Activated B cell treated with CpG ODN at 0.5 μM for 24 hours (primary cell): ENCODE measurements around the gene SLC35F4. TPM values are rescaled to one million over a fixed set of nuclear protein-coding genes. Genes with fewer than 3 reads are reported as not detected.
"Not testable (repeated sequence)": the region's sequence is repeated elsewhere in the genome, so short reads cannot be mapped to it uniquely, and the experiment has no call there.

Experiments used
- ATAC-seq: fragments of 200-7000 bp; cut with Tn5 transposase; one replicate; pipeline ENCODE4 v1.10.0; 2021; ENCODE audit warnings: low read depth, mild to moderate bottlenecking, moderate library complexity
- CTCF ChIA-PET: fragments of 350-600 bp; sonication (Branson Sonifier 250); formaldehyde crosslinking; loops from one replicate; lab custom pipeline; 2021; ENCODE audit warnings: antibody characterized with exemption; lab: Charles Lee
- POLR2A ChIA-PET: fragments of 350-600 bp; sonication (Branson Sonifier 250); formaldehyde crosslinking; loops from one replicate; lab custom pipeline; 2021; ENCODE audit warnings: antibody characterized with exemption; lab: Charles Lee
- DNase-seq: peaks from one replicate; pipeline ENCODE4 v3.0.0; 2022
- H3K27ac Mint-ChIP-seq: one replicate; pipeline ENCODE4 v1.8.0; 2020; ENCODE audit warnings: mixed read lengths
- H3K27me3 Mint-ChIP-seq: one replicate; pipeline ENCODE4 v1.8.0; 2021; ENCODE audit warnings: mixed read lengths
- H3K36me3 Mint-ChIP-seq: one replicate; pipeline ENCODE4 v1.8.0; 2021; ENCODE audit warnings: low read depth, mixed read lengths
- H3K4me1 Mint-ChIP-seq: one replicate; pipeline ENCODE4 v1.8.0; 2021; ENCODE audit warnings: mixed read lengths
- H3K4me3 Mint-ChIP-seq: one replicate; pipeline ENCODE4 v1.8.0; 2020; ENCODE audit warnings: mild to moderate bottlenecking, mixed read lengths
- H3K9me3 Mint-ChIP-seq: one replicate; pipeline ENCODE4 v1.8.0; 2020; ENCODE audit warnings: mixed read lengths
- CTCF ChIP-seq: fragments of 200-600 bp; IDR thresholded peaks from one replicate; pipeline ENCODE4 v1.8.0; 2022; ENCODE audit warnings: antibody characterized with exemption, mild to moderate bottlenecking
- intact Hi-C: fragments of 100-400 bp; cut with micrococcal nuclease; formaldehyde crosslinking; loops from one replicate; pipeline ENCODE4 v1.15.1; 2024
- total RNA-seq: library from RNA; stranded (reverse); gene quantifications from 2 replicates; pipeline ENCODE4 v1.2.3, GENCODE V29; 2022

Gene SLC35F4
- total RNA-seq, 1 donor from 2014 or later, result not detected

GRCh38 chr14:57865066-57865402, 858 bp downstream of the SLC35F4 start:
- peaks cover 17% of the 10 kb centered on the region for H3K27me3 Mint-ChIP-seq
- no peak for TF ChIP-seq CTCF
- ChIA-PET CTCF (no interaction called here), POLR2A (no interaction called here)
- no peak for DNase-seq
- intact Hi-C loops, result no loop called here
- H3K4me3 Mint-ChIP-seq, result no peak overlapping the region
- H3K27ac Mint-ChIP-seq, result no peak overlapping the region
- H3K9me3 Mint-ChIP-seq, result no peaks in the 10 kb centered on the region
- ATAC-seq, result no peak
- H3K36me3 Mint-ChIP-seq, result no peaks in the 10 kb centered on the region
- no peaks in the 10 kb centered on the region for H3K4me1 Mint-ChIP-seq

GRCh38 chr14:57864659-57865058, 1.2 kb downstream of the SLC35F4 start:
- POLR2A ChIA-PET, result no interaction called here
- DNase-seq (no peak), ATAC-seq (no peak)
- CTCF ChIA-PET, result no interaction called here
- Mint-ChIP-seq H3K4me3 (no peak overlapping the region), H3K27ac (no peak overlapping the region), H3K36me3 (no peaks in the 10 kb centered on the region), H3K9me3 (no peaks in the 10 kb centered on the region), H3K4me1 (no peaks in the 10 kb centered on the region), H3K27me3 (peaks cover 17% of the 10 kb centered on the region)
- no peak for TF ChIP-seq CTCF
- intact Hi-C loops, result no loop called here

GRCh38 chr14:57863471-57863870, 2.4 kb downstream of the SLC35F4 start:
- Mint-ChIP-seq H3K36me3 (no peaks in the 10 kb centered on the region), H3K27ac (no peak overlapping the region), H3K4me1 (no peaks in the 10 kb centered on the region), H3K4me3 (no peak overlapping the region), H3K27me3 (peaks cover 17% of the 10 kb centered on the region), H3K9me3 (no peaks in the 10 kb centered on the region)
- ATAC-seq (no peak), DNase-seq (no peak)
- POLR2A ChIA-PET, result no interaction called here
- no peak for TF ChIP-seq CTCF
- intact Hi-C loops, result no loop called here
- CTCF ChIA-PET, result no interaction called here

- DNase-seq, H3K4me1 Mint-ChIP-seq, H3K4me3 Mint-ChIP-seq, H3K27me3 Mint-ChIP-seq, POLR2A ChIA-PET, CTCF ChIA-PET, H3K27ac Mint-ChIP-seq, H3K36me3 Mint-ChIP-seq, ATAC-seq, intact Hi-C loops, H3K9me3 Mint-ChIP-seq: not testable (repeated sequence)
Observed at GRCh38 chr14:57855666-57856065, 10.2 kb downstream of the SLC35F4 start.

- DNase-seq (no peak), ATAC-seq (no peak)
- TF ChIP-seq CTCF, result no peak
- H3K4me1 Mint-ChIP-seq, result no peaks in the 10 kb centered on the region
- CTCF ChIA-PET, result no interaction called here
- H3K27me3 Mint-ChIP-seq, result peaks cover 4% of the 10 kb centered on the region
- POLR2A ChIA-PET, result no interaction called here
- intact Hi-C loops, result no loop called here
- no peak overlapping the region for H3K4me3 Mint-ChIP-seq
- no peaks in the 10 kb centered on the region for H3K9me3 Mint-ChIP-seq
- H3K36me3 Mint-ChIP-seq, result no peaks in the 10 kb centered on the region
- H3K27ac Mint-ChIP-seq, result no peak overlapping the region
Observed at GRCh38 chr14:57854571-57854970, 11.3 kb downstream of the SLC35F4 start.

GRCh38 chr14:57851354-57851753, 14.5 kb downstream of the SLC35F4 start:
- Mint-ChIP-seq H3K27ac (no peak overlapping the region), H3K36me3 (no peaks in the 10 kb centered on the region), H3K4me3 (no peak overlapping the region), H3K9me3 (no peaks in the 10 kb centered on the region), H3K27me3 (peaks cover 4% of the 10 kb centered on the region), H3K4me1 (no peaks in the 10 kb centered on the region)
- TF ChIP-seq CTCF, result no peak
- DNase-seq (no peak), ATAC-seq (no peak)
- POLR2A ChIA-PET, result no interaction called here
- intact Hi-C loops, result no loop called here
- CTCF ChIA-PET, result no interaction called here
